HL-60/S4 treated with retinoic acid at 250 ng/mL for 4 days and 3 days (cell line): Measurements from ENCODE around the gene ERH.

Experiments used
- in situ Hi-C: fragments of 300-500 bp; cut with MboI; formaldehyde crosslinking; loops from 2 replicates; pipeline ENCODE4 v1.7.0; 2022; ENCODE audit warnings: low sequenced_read_pairs

Gene ERH

DNA sequence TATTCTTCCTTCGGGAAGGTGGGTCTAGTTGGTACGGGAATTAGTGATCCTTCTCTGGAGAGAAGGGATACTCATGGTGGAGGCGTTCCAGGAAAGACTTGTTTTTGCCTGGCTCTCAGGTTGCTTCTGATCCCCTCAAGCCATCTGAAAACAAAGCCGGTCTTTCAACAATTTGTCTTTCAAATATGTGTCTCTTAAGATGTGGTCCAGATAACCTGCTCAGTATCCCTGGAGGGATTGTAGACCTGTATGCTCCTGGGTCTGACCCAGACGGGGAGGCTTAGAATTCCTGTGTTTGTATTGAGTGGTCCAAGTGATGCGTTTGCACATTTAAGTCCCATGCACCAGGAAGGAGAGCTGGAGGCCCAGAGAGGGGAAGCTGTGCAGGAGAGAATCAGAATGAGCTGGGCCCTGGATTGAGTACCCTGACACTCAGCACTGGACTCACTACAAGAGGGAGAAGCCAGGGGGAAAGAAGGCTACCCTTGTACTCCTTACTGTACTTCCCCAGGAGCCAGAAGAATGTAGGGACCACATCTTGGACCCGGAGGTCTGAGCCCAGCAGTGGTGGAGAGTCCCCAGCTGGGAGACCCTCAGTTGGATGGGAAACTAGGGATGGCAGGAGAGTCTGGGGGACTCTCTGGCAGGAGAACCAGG, 40.4 kb downstream of the ERH start:
- in situ Hi-C loops = no loop called here

- in situ Hi-C loops = no loop called here
Observed at GRCh38 chr14:69356903-69357543, 41.1 kb downstream of the ERH start.

DNA sequence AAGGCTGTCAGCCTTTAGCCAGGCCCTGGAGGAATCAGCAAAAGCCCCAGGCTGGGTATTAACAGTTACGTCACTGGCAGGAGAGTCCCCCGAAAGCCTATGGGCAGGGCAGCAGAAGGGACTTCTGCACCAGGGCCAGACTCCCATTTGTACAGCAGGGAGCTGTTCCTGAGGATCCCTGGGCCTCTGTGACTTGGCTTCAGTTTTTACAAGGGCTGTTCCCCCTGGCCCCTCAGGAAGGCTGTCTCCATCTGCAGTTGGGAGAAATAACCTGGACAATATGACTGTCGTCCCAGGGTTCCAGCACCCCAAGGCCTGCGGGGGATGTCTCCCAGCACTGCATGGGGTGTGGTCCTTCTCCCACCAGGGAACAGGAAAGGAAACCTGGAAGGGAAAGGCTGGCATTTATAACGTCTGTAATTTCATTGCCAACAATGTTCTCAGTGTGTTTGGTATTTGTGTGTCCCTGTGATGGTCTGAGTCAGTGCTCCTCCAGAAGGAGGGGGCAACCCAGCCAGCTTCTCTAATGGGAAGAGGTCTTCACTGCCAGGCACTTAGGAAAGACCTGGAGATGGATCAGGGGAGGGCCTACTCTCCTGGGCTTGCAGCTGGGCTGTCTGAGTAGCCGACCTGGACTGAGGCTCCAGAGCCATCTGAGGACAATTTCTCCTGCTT, 42.4 kb downstream of the ERH start:
- in situ Hi-C loops = no loop called here

DNA sequence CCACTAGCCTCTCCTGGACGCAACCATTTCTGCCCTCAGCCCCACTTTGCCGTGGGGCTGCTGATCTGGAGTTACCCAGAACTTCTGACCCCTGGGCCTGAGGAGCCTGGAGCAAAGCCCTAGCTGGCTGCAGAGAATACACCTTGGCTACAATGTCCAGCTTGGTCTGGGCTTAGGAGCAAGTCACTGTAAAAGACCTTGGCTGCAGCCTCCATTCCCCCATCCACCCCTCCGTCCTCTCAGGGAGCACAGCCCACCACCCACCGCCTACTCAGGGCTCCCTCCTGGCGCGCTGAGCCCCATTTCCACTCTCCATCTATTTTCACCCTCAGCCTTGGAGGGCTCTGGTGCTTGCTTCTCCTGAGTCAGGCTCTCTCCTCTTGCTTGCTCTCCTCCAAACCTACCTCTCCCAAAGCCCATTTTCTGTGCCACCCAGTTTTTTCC, 42.9 kb downstream of the ERH start:
- in situ Hi-C loops = no loop called here

- in situ Hi-C loops = no loop called here
Observed at GRCh38 chr14:69354383-69355153, 43.5 kb downstream of the ERH start.

DNA sequence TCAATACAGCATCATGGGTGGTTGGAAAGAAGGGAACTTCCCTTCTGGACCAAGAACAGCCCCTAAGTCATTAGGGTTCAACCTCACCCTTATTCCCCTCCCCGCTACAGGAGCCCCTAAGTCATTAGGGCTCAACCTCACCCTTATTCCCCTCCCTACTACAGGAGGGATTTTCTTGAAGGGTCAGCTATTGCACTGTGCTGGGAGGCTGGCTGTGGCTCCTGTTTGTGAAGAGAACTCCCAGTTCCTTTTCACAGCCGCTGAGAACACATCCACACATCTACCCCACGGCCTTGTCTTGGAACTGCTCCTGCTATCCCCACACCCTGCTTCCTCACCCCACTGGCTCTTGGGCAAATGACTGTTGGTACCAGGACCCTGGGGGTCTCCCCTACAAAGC, 44.9 kb downstream of the ERH start:
- in situ Hi-C loops = no loop called here

DNA sequence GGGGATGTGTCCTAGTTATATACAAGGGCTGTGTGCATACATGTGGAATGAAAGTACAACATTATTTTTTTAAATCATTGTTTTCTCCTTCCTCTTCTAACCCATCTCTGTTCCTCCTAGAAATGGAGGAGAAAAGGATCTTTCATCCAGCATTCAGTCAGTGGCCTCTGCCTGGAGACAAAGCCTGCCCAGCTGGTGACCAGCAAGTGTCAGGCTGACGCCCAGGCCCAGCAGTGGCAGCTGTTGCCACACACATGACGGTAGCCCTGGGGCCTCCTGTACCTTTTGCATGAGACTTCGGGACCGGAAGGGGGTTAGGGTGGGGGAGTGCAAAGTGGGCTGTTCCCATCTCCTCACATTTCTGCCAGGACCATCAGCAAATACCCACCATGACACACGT, 46.2 kb downstream of the ERH start:
- in situ Hi-C loops = no loop called here

- in situ Hi-C loops = no loop called here
Observed at GRCh38 chr14:69351385-69351784, 46.7 kb downstream of the ERH start.

DNA sequence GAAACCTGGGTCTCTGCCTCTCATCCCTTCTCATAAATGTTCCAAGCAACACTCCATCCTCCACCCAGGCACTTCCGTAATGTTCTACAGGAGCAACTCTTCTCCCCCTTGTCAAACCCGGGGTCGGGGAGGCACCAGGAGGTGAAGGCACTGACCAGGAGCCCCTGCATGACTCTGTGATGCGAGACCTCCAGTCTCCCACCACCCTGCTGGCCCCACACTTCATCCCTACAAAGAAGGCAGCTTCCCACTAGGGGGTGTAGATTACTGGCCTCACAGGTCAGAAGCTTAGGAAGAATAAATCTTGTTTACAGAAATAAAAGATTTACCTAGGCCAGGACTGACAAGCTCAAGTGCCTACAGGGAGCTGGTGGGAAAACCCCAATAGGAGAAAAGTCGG, 47.2 kb downstream of the ERH start:
- in situ Hi-C loops = no loop called here

DNA sequence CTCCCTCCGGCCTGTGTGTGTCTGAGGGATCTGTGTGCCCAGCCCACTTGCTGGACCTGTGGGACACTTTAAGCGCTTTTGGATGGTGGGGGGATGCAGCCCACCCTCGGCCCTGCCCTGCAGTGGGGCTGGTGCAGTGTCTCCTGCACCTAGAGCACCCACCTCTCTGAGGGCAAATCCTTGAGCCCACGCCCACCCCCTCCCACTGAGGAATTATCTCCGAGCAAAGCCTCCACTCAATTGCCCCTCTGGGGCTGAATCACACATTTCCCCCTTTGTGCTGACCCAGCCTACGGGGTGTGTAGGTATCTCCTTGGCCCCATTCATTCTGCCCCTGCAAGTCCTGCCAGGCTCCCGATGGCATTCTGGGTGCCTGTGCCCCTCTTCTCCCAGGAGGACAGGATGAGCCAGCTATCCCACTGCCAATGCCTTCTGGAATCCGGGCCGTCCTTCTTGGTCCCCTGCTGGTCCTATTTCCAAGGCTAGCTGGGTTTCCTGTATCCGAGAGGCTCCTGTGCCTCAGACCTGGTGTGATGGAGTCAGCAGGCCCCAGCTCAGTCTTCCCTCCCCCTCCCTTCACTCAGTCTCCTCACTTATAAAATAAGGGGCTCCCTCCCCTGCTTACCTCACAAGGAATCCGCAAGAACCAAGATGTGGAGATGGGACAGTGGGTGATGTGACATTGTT, 48.9 kb downstream of the ERH start:
- in situ Hi-C loops = no loop called here

DNA sequence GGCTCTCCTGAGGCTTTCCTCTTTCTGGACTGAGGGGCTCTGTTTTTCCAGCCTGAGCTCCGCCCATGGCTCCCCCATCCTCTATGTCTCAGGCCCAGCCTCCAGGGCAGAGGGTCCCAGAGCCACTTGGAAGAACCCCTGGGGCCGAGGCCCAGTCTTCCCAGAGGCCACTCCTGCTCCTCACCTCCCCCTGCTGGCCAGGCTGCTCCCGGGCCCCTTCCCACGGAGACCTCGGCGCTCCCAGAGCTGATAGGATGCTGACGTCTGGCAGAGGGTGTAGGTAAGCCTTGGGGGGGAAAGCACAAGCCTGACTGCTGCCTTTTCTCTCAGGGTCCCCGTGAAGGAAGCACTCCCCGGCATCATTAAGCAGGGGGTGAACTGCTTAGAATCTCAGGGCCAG, 51.4 kb downstream of the ERH start:
- in situ Hi-C loops = no loop called here

- in situ Hi-C loops = no loop called here
Observed at GRCh38 chr14:69345402-69345801, 52.7 kb downstream of the ERH start.

GRCh38 chr14:69344171-69344570, 53.9 kb downstream of the ERH start:
- in situ Hi-C loops = no loop called here

GRCh38 chr14:69342928-69343525, 55.1 kb downstream of the ERH start:
- in situ Hi-C loops = no loop called here

DNA sequence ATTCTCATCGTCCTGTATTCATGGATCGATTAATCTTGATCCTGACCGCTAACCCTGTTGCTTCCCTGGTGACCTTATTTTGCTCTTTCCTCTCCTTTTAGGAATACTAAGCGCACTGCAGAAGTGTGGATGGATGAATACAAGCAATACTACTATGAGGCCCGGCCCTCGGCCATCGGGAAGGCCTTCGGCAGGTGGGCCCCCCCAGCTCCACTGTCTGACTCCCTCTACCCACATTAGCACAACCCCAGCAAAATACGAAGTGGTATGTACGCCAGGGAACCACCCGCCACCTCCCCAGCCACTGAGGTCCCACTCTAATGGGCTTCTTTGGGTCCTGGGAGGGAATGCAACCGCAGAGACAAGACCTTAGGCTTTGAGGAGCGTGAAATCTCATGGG, 58.7 kb downstream of the ERH start:
- in situ Hi-C loops = no loop called here

DNA sequence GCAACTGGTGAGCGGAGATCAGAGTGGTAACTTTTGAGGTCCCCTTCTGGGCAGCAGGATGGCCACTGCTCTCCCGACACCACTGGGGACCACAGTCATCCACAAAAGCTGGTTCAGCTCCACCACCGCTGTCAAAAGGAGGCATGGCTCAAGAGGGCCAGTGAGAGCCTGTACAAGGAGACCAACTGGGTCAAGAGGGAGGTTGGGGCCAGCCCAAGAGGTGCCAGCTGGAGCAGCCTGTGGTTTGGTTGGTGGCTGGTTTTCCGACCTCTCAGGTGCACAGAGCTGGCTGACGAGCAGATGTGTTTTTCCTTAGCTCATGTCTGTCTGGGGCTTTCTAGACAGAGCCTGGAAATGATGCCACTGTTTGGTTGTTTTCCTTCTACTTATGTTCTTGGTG, 60.1 kb downstream of the ERH start:
- in situ Hi-C loops = no loop called here

DNA sequence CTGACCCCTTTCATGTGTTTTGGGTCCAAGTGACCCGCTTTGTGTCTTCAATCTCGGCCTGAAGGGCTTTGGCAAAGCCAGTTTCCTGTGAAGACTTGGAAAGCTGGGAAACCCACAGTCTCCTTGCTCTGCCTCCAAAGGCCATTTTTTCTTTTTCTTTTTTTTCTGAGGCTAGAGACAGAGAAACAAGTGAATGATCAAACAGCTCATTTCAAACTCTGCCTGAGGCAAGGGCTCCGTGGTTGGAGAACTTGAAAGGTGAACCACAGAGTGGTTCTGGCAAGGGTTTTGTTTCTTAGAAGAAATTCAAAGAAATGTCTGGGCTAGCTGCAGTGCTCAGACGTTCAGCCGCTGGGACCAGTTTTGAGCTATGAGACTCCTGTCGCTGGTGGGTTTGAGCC, 62.7 kb downstream of the ERH start:
- in situ Hi-C loops = no loop called here

DNA sequence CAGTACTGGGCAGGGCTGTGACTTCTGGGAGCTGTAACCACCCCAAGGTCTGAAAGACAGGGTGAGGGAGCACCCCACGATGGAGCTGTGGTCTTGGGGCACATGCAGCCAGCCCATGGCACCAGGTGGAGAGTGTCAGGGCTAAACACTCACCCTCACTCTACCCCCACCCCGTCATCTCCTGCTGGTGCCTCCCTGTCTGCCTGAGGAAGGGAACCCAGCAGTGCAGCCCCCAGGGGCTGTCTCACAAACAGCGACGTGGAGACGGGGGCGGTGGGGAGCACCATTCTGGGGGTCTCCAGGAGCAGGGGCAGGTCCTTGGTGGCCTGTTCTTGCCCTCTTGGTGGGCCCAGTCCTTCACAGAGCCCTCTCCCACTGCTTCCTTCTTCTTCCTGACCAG, 63.5 kb downstream of the ERH start:
- in situ Hi-C loops = no loop called here

GRCh38 chr14:69333791-69334337, 64.2 kb downstream of the ERH start:
- in situ Hi-C loops = no loop called here

- in situ Hi-C loops = no loop called here
Observed at GRCh38 chr14:69332782-69333395, 65.2 kb downstream of the ERH start.
